ENCODE data around the gene CALHM6.

The CALHM6 gene

DNA sequence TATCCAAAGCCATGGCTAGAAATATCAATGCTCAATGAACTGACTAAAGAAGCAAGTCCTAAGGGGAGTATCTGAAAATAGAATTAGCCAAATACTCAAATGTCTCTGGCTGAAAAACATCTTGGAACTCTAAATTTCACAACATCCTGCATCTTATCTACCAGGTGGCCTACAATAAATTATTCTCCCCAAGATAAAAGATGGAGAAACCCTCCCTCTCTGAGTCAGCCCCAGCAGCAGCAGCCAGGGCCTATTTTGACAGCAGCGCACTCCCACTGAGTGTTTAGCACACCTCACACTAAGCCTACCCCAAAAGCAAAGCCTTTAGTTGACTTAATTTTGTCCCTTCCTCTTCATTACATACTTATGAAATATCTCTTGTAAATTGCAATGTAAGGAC is 5.9 kb downstream of the CALHM6 start:
- in situ Hi-C loops (cut with HindIII; ENCODE audit: low sequenced_read_pairs): no loop called here
- no peak for DNase-seq (ENCODE audit: low read depth)
- TF ChIP-seq, protein P1, sequence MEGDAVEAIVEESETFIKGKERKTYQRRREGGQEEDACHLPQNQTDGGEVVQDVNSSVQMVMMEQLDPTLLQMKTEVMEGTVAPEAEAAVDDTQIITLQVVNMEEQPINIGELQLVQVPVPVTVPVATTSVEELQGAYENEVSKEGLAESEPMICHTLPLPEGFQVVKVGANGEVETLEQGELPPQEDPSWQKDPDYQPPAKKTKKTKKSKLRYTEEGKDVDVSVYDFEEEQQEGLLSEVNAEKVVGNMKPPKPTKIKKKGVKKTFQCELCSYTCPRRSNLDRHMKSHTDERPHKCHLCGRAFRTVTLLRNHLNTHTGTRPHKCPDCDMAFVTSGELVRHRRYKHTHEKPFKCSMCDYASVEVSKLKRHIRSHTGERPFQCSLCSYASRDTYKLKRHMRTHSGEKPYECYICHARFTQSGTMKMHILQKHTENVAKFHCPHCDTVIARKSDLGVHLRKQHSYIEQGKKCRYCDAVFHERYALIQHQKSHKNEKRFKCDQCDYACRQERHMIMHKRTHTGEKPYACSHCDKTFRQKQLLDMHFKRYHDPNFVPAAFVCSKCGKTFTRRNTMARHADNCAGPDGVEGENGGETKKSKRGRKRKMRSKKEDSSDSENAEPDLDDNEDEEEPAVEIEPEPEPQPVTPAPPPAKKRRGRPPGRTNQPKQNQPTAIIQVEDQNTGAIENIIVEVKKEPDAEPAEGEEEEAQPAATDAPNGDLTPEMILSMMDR (IDR thresholded peaks at IDR 0.05; ENCODE audit: low read depth, low read length, missing control alignments): no peak
- H3K4me3 ChIP-seq (ENCODE audit: low read depth, low read length): no peak overlapping the region

DNA sequence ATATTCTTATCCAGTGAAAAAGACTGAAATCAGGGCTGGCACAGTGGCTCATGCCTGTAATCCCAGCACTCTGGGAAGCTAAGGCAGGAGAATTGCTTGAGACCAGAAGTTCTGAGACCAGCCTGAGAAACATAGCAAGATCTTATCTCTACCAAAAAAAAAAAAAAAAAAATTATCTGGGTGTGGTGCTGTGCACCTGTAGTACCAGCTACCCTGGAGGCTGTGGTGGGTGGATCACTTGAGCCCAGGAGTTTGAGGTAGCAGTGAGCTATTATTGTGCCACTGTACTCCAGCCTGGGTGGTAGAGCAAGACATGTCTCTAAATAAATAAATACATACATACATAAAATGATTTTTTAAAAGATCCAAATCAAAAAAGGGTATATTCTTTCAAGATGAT is 6.3 kb downstream of the CALHM6 start:
- DNase-seq (ENCODE audit: low read depth): no peak
- in situ Hi-C loops (cut with HindIII; ENCODE audit: low sequenced_read_pairs): no loop called here
- TF ChIP-seq, protein P1 (IDR thresholded peaks at IDR 0.05; ENCODE audit: low read depth, low read length, missing control alignments): no peak

DNA sequence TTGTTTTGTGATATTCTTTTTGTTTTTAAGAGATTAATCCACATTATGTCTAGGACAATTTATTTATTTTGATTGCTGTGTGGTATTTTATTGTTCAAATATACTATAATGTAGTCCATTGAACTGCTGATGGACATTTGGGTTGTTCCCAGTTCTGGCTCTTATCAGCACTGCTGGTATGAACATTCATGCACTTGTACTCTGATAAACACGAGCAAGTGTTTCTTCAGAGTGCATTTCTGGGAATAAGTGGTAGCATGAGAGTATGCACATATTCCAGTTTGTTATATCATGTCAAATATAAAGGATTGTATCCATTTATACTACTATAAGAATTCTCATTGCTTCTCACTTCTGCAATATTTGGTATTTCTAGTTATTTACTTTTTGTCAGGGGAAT is 7.1 kb downstream of the CALHM6 start:
- TF ChIP-seq, protein P1 (IDR thresholded peaks at IDR 0.05; ENCODE audit: low read depth, low read length, missing control alignments): no peak
- in situ Hi-C loops (cut with HindIII; ENCODE audit: low sequenced_read_pairs): no loop called here
- no peak overlapping the region for H3K4me3 ChIP-seq (ENCODE audit: low read depth, low read length)
- DNase-seq (ENCODE audit: low read depth): no peak

More for the DNA sequence above, 6.3 kb downstream of the CALHM6 start:
- no peak overlapping the region for H3K4me3 ChIP-seq (ENCODE audit: low read depth, low read length)

DNA sequence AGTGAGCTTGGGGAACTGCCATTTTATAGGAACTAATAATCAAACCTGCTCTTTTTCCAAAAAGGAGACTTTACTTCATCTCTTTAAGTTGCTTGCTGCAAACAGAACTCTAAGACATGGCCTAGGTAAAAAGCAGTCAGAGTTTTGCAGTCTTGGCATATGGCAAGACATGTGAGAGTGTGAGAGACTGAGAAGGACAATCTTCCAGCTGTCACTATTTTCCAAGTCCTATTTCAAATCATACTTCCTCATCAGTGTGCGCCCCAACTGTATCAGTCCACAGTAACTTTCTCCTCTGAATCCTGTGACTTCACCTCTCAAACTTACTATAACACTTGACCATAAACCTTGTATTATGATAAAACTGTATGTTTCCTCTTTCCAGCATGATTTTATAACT is 10.4 kb downstream of the CALHM6 start:
- TF ChIP-seq, protein P1 (IDR thresholded peaks at IDR 0.05; ENCODE audit: low read depth, low read length, missing control alignments): no peak

DNA sequence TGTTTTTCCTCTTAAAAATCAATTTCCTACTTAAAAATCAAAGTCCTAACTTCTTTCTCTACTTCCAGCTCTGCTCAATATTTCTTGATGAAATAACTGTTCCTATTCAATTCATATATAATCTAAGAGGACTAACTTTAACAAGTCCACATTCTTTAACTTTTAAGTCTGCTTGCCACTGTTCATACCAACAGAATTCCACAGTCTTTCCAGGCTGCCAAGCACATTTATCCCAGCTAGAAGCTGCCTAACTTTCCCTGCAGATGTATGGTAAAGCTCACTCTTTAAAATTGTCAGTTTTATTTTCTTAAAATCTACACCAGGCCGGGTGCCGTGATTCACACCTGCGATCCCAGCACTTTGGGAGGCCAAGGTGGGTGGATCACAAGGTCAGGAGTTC is 11.5 kb downstream of the CALHM6 start:
- no peak overlapping the region for H3K4me3 ChIP-seq (ENCODE audit: low read depth, low read length)
- TF ChIP-seq, protein P1 (IDR thresholded peaks at IDR 0.05; ENCODE audit: low read depth, low read length, missing control alignments): no peak
- DNase-seq (ENCODE audit: low read depth): no peak
- in situ Hi-C loops (cut with HindIII; ENCODE audit: low sequenced_read_pairs): no loop called here

More for the DNA sequence above, 10.4 kb downstream of the CALHM6 start:
- in situ Hi-C loops (cut with HindIII; ENCODE audit: low sequenced_read_pairs): no loop called here
- no peak for DNase-seq (ENCODE audit: low read depth)
- no peak overlapping the region for H3K4me3 ChIP-seq (ENCODE audit: low read depth, low read length)

DNA sequence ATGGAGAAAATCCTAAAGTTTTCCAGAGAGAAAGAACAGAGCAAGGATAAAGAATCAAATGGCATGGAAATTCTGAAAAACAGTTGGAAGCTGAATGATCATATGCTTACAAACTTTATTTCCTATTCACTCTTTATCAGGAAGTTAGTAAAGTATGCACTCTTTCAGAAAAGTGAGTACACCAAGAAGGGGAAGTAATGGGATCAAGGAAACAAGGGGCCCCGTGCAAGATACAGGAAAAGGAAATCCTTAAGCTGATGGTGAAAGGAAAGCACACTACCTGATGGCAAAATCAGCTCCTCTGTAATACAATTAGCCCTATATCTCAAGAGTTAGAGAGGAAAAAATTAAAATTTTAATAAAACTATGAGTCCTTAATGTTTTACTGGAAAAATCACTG is 14.0 kb downstream of the CALHM6 start:
- no peak for DNase-seq (ENCODE audit: low read depth)
- TF ChIP-seq, protein P1 (IDR thresholded peaks at IDR 0.05; ENCODE audit: low read depth, low read length, missing control alignments): no peak
- in situ Hi-C loops (cut with HindIII; ENCODE audit: low sequenced_read_pairs): no loop called here
- H3K4me3 ChIP-seq (ENCODE audit: low read depth, low read length): no peak overlapping the region

Measured in astrocyte of the cerebellum (primary cell).